Measurements from ENCODE around the gene RPAP2.
A peak's percentile ranks its signal among the peaks of the same experiment; 100 is the strongest.

The RPAP2 gene

GRCh38 chr1:92442351-92442750 lies 143.5 kb downstream of the RPAP2 start:
- ATAC-seq (no peak), DNase-seq (ENCODE audit: low spot score in 2 of 2) (no peak)
- no peak overlapping the region for H3K27ac Mint-ChIP-seq
- peaks cover 19% of the 10 kb centered on the region for H3K4me1 Mint-ChIP-seq
- no peaks in the 10 kb centered on the region for H3K9me3 Mint-ChIP-seq
- no peak overlapping the region for H3K4me3 Mint-ChIP-seq
- H3K36me3 Mint-ChIP-seq = no peaks in the 10 kb centered on the region

- DNase-seq (ENCODE audit: low spot score in 2 of 2) (no peak), ATAC-seq (no peak)
- Mint-ChIP-seq H3K36me3 (no peaks in the 10 kb centered on the region), H3K4me1 (peaks cover 20% of the 10 kb centered on the region), H3K27ac (no peak overlapping the region), H3K9me3 (no peaks in the 10 kb centered on the region), H3K4me3 (no peak overlapping the region)
Observed at GRCh38 chr1:92443893-92444292, 145.0 kb downstream of the RPAP2 start.

GRCh38 chr1:92444351-92444750 lies 145.5 kb downstream of the RPAP2 start:
- ATAC-seq (no peak), DNase-seq (ENCODE audit: low spot score in 2 of 2) (no peak)
- H3K4me3 Mint-ChIP-seq = no peak overlapping the region
- no peak overlapping the region for H3K27ac Mint-ChIP-seq
- H3K36me3 Mint-ChIP-seq = no peaks in the 10 kb centered on the region
- no peaks in the 10 kb centered on the region for H3K9me3 Mint-ChIP-seq
- peaks cover 16% of the 10 kb centered on the region for H3K4me1 Mint-ChIP-seq

- Mint-ChIP-seq H3K4me1 (peaks cover 13% of the 10 kb centered on the region), H3K36me3 (no peaks in the 10 kb centered on the region)
Observed at GRCh38 chr1:92445865-92446264, 147.0 kb downstream of the RPAP2 start.

GRCh38 chr1:92446546-92446945 lies 147.7 kb downstream of the RPAP2 start:
- ATAC-seq = no peak
- H3K36me3 Mint-ChIP-seq = no peaks in the 10 kb centered on the region
- no peak for DNase-seq (ENCODE audit: low spot score in 2 of 2)
- peaks cover 13% of the 10 kb centered on the region for H3K4me1 Mint-ChIP-seq
- H3K9me3 Mint-ChIP-seq = no peaks in the 10 kb centered on the region
- H3K27ac Mint-ChIP-seq = no peak overlapping the region
- H3K4me3 Mint-ChIP-seq = no peak overlapping the region

More at GRCh38 chr1:92445865-92446264, 147.0 kb downstream of the RPAP2 start:
- H3K9me3 Mint-ChIP-seq = no peaks in the 10 kb centered on the region
- H3K4me3 Mint-ChIP-seq = no peak overlapping the region
- DNase-seq (ENCODE audit: low spot score in 2 of 2) (no peak), ATAC-seq (no peak)
- no peak overlapping the region for H3K27ac Mint-ChIP-seq

GRCh38 chr1:92447033-92447681 lies 148.3 kb downstream of the RPAP2 start:
- ATAC-seq (peak; percentile 65), DNase-seq (ENCODE audit: low spot score in 2 of 2) (no peak)
- Mint-ChIP-seq H3K4me1 (peaks cover 13% of the 10 kb centered on the region), H3K9me3 (no peaks in the 10 kb centered on the region), H3K36me3 (no peaks in the 10 kb centered on the region), H3K27ac (no peak overlapping the region), H3K4me3 (no peak overlapping the region)

- no peak overlapping the region for H3K27ac Mint-ChIP-seq
- peaks cover 13% of the 10 kb centered on the region for H3K4me1 Mint-ChIP-seq
- no peak overlapping the region for H3K4me3 Mint-ChIP-seq
- H3K9me3 Mint-ChIP-seq = no peaks in the 10 kb centered on the region
- ATAC-seq = no peak
- DNase-seq (ENCODE audit: low spot score in 2 of 2) = no peak
- no peaks in the 10 kb centered on the region for H3K36me3 Mint-ChIP-seq
Observed at GRCh38 chr1:92447976-92448375, 149.1 kb downstream of the RPAP2 start.
